Measurements from ENCODE around the gene PI4K2B. TPM values are rescaled to one million over a fixed set of nuclear protein-coding genes. Genes with fewer than 3 reads are reported as not detected.

The PI4K2B gene
- total RNA-seq, 1 donor from 2014 or later, result 9.8 TPM

- H3K36me3 ChIP-seq, result no peaks in the 10 kb centered on the region
- no peaks in the 10 kb centered on the region for H3K9me3 ChIP-seq
- no peak overlapping the region for H3K4me3 ChIP-seq
- intact Hi-C loops (cut with DNase I), result loop anchor here (10.0 kb wide), 1 partner anchor 605 kb away; the partner anchor contains the start of gene SMIM20
- peaks cover 0 to 6% of the 10 kb centered on the region in 2 donors for H3K4me1 ChIP-seq
- no peak overlapping the region for H3K27ac ChIP-seq
- no peaks in the 10 kb centered on the region for H3K27me3 ChIP-seq
- no peak for TF ChIP-seq CTCF (IDR thresholded peaks at IDR 0.05)
- no peak for DNase-seq (ENCODE audit: low spot score in 2 of 2)
Observed at GRCh38 chr4:25310066-25310802, 76.4 kb downstream of the PI4K2B start.

- Histone ChIP-seq H3K4me1 (peaks cover 0 to 6% of the 10 kb centered on the region in 2 donors), H3K27ac (no peak overlapping the region), H3K9me3 (no peaks in the 10 kb centered on the region), H3K27me3 (no peaks in the 10 kb centered on the region), H3K4me3 (no peak overlapping the region), H3K36me3 (peaks cover 0 to 3% of the 10 kb centered on the region in 2 donors)
- intact Hi-C loops (cut with DNase I), result loop anchor here (10.0 kb wide), 1 partner anchor 604 kb away; the partner anchor contains the start of gene SMIM20
- TF ChIP-seq CTCF (IDR thresholded peaks at IDR 0.05), result no peak
- no peak for DNase-seq (ENCODE audit: low spot score in 2 of 2)
Observed at GRCh38 chr4:25310803-25311166, 77.0 kb downstream of the PI4K2B start.

- Histone ChIP-seq H3K4me3 (peak within 1 kb of the TSS; percentile 67 to 85), H3K27ac (peak within 1 kb of the TSS in 1 of 2 donors; percentile 78), H3K4me1 (peaks cover 0 to 6% of the 10 kb centered on the region in 2 donors), H3K9me3 (no peaks in the 10 kb centered on the region), H3K36me3 (peaks cover 0 to 15% of the 10 kb centered on the region in 2 donors), H3K27me3 (no peaks in the 10 kb centered on the region)
- intact Hi-C loops (cut with DNase I), result loop anchor here (1.0 to 10.0 kb wide), 4 partner anchors 64 to 602 kb away; partner anchors contain the start of genes ANAPC4, PI4K2B, SEPSECS and SMIM20
- peak; percentile 78 to 99 (median 92) for TF ChIP-seq CTCF (IDR thresholded peaks at IDR 0.05)
- peak; percentile 43 to 94 for DNase-seq (ENCODE audit: low spot score in 2 of 2)
Observed at GRCh38 chr4:25312496-25313200, 78.8 kb downstream of the PI4K2B start, which contains the start of gene ZCCHC4. TSS of gene ZCCHC4 (plus strand) at chr4:25312774. CDS start at chr4:25312810, 36 bp downstream.

- intact Hi-C loops (cut with DNase I), result loop anchor here (2.0 to 10.0 kb wide), 3 partner anchors 63 to 601 kb away; partner anchors contain the start of genes ANAPC4, SEPSECS and SMIM20
- Histone ChIP-seq H3K36me3 (peaks cover 0 to 15% of the 10 kb centered on the region in 2 donors), H3K4me1 (peaks cover 0 to 6% of the 10 kb centered on the region in 2 donors), H3K9me3 (no peaks in the 10 kb centered on the region), H3K4me3 (peak overlapping the region; percentile 67 to 85), H3K27ac (peak overlapping the region in 1 of 2 donors; percentile 78), H3K27me3 (no peaks in the 10 kb centered on the region)
- no peak for TF ChIP-seq CTCF (IDR thresholded peaks at IDR 0.05)
- DNase-seq (ENCODE audit: low spot score in 2 of 2), result no peak
Observed at GRCh38 chr4:25313201-25313895, 79.5 kb downstream of the PI4K2B start.

GRCh38 chr4:25320336-25320735, 86.5 kb downstream of the PI4K2B start:
- no peaks in the 10 kb centered on the region for H3K27me3 ChIP-seq
- no peak for DNase-seq (ENCODE audit: low spot score in 2 of 2)
- TF ChIP-seq CTCF (IDR thresholded peaks at IDR 0.05), result no peak
- no peak overlapping the region for H3K4me3 ChIP-seq
- H3K27ac ChIP-seq, result no peak overlapping the region
- H3K9me3 ChIP-seq, result no peaks in the 10 kb centered on the region
- H3K36me3 ChIP-seq, result peaks cover 0 to 26% of the 10 kb centered on the region in 2 donors
- H3K4me1 ChIP-seq, result no peaks in the 10 kb centered on the region
- intact Hi-C loops (cut with DNase I), result no loop called here

Data from ascending aorta (tissue), 2 donors.